ENCODE results near the gene DPF3.

DPF3 gene

DNA sequence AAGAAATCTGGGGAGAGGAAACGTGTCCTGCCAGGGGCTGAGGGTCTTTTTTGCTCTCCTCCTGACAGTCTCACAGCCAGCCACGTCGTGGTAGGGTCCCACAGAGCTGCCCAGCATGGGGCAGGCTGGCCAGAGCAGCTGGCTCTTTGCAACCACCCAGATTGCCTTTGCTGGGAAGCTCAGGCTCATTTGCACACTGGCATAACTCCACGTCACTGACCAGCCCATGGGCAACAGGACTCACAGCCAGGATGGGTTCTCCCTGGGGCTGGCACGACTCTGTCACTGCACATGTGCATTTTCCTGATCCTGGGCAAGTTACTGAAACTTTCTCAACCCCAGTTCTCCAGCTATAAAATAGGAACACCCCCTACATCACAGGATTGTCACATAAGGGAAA, 242.2 kb downstream of the DPF3 start:
- Mint-ChIP-seq H3K27me3 (ENCODE audit: low read depth) (peaks cover 17% of the 10 kb centered on the region), H3K4me1 (ENCODE audit: low read depth) (no peaks in the 10 kb centered on the region), H3K4me3 (no peak overlapping the region), H3K27ac (no peak overlapping the region), H3K36me3 (ENCODE audit: low read depth) (no peaks in the 10 kb centered on the region), H3K9me3 (no peaks in the 10 kb centered on the region)

DNA sequence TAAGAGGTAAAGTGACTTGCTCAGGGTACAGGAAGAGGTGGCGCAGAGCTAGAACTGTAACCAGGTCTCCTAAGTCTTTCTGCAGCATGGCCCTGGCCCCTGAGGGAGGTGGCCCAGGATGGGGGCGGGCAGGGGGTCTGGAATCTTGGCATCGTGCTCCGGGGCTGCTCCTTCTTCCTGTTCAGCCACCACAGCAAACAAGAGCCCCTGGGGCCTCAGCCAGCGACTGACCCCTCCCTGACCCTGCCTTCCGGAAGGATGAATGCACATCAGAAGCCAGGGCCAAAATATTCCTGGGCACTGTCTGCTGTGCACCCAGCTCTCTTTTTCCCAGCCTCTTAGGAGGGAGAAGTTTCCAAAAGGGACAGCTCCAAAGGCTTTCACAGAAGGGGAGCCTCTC, 242.8 kb downstream of the DPF3 start:
- Mint-ChIP-seq H3K36me3 (ENCODE audit: low read depth) (no peaks in the 10 kb centered on the region), H3K9me3 (no peaks in the 10 kb centered on the region), H3K27ac (no peak overlapping the region), H3K27me3 (ENCODE audit: low read depth) (peaks cover 22% of the 10 kb centered on the region), H3K4me1 (ENCODE audit: low read depth) (no peaks in the 10 kb centered on the region), H3K4me3 (no peak overlapping the region)

DNA sequence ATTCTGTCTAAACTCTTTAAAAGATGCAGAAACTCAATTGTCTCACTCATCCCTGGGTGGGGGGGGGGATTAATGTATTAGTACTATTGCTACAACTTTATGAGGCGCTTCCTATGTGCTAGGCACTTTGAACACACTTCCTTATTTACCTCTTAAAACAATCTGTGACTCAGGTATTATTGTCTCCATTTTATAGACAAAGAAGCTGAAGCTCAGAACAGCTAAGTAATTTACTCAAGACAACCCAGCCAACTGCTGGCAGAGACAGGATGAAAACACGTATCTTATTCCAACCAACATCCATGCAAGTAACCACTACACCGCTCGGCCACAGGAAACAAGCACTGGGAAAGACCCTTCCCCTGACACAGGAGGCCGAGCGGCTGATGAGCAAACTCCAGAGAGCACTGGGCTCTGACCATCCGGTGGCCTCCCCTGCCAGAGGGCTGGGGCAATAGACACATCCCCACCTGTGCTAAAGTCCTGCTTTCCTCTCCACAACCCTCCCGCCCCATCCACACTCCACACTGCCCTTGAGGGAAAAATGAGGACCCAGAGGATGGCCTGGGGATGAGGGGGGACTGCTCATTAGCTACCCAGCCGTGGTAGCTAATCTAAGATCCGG, 244.2 kb downstream of the DPF3 start:
- H3K27me3 Mint-ChIP-seq (ENCODE audit: low read depth): peaks cover 22% of the 10 kb centered on the region

DNA sequence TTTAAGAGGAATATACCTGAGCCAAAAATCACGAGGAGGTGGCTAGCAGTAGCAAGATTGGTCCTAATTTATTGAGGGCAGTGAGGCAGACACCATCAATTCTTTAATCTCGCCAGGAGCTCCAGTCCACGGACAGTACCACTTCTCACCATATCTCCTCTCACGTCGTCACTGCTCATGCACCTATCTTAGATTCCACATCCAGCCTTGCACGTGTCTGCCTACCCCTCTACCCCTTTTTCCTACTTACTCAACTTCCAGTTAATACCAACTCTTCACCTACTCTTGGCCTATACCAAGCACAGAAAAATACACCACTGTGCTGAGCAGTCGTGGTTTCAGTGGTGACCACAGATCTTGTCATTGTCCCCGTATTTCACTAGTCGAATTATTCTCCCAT, 246.1 kb downstream of the DPF3 start:
- Mint-ChIP-seq H3K27me3 (ENCODE audit: low read depth) (peaks cover 28% of the 10 kb centered on the region), H3K4me1 (ENCODE audit: low read depth) (no peaks in the 10 kb centered on the region), H3K9me3 (peaks cover 6% of the 10 kb centered on the region), H3K36me3 (ENCODE audit: low read depth) (no peaks in the 10 kb centered on the region), H3K4me3 (no peak overlapping the region), H3K27ac (no peak overlapping the region)

More for the DNA sequence above, 244.2 kb downstream of the DPF3 start:
- H3K4me1 Mint-ChIP-seq (ENCODE audit: low read depth): no peaks in the 10 kb centered on the region
- H3K27ac Mint-ChIP-seq: no peak overlapping the region
- H3K36me3 Mint-ChIP-seq (ENCODE audit: low read depth): no peaks in the 10 kb centered on the region
- no peak overlapping the region for H3K4me3 Mint-ChIP-seq
- peaks cover 1% of the 10 kb centered on the region for H3K9me3 Mint-ChIP-seq

DNA sequence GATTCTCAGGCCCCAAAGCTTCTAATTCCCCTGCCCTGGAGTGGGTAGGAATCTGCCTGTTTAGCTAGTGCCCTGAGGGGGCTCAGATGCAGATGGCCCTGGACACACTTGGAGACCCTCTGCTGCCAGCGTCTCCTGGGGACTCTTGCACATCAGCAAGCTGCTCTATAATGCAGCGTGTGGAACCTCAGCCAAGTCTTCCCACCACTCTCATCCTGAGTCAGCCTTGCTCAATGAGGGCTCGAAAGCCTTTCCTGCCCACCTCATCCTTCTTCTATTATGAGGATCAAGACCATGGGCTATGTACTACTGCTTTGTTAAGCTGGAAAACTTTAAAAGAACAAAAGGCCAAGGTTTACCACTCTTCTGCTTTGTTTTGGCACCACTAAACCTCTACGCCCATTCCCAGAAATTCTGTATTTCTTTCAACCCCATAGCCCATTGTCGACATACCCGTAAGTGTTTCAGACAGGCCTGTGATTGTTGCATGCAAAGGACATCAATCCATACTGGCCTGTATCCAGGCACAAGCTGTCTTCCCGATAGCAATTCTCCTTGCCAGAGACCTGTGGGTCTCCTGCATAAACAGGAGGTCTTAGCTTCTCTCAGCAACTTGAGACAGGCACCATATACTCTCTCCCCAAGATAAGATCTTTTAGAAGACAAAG, 246.9 kb downstream of the DPF3 start:
- H3K27me3 Mint-ChIP-seq (ENCODE audit: low read depth): peaks cover 28% of the 10 kb centered on the region
- H3K9me3 Mint-ChIP-seq: peaks cover 10% of the 10 kb centered on the region
- no peak overlapping the region for H3K27ac Mint-ChIP-seq
- H3K36me3 Mint-ChIP-seq (ENCODE audit: low read depth): peaks cover under 1% of the 10 kb centered on the region
- no peaks in the 10 kb centered on the region for H3K4me1 Mint-ChIP-seq (ENCODE audit: low read depth)
- H3K4me3 Mint-ChIP-seq: no peak overlapping the region

DNA sequence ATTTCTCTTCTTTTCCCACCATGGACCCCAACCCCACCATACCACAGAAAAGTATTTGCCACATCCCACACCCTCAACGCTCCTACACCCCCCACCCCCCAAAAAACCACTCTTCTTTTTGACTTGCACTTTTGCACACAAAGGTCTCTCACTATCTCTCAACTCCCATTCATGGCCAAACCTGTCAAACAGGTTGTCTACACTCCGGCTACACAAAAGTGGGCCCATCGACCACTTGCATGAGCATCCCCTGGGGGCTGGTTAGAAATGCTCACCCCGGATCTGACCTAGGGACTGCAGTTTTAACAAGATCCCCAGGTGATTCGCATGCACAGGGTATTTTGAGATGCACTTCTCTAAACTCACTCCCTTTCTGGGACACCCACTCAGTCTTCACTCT, 248.2 kb downstream of the DPF3 start:
- H3K4me3 Mint-ChIP-seq: no peak overlapping the region
- H3K27ac Mint-ChIP-seq: no peak overlapping the region

DNA sequence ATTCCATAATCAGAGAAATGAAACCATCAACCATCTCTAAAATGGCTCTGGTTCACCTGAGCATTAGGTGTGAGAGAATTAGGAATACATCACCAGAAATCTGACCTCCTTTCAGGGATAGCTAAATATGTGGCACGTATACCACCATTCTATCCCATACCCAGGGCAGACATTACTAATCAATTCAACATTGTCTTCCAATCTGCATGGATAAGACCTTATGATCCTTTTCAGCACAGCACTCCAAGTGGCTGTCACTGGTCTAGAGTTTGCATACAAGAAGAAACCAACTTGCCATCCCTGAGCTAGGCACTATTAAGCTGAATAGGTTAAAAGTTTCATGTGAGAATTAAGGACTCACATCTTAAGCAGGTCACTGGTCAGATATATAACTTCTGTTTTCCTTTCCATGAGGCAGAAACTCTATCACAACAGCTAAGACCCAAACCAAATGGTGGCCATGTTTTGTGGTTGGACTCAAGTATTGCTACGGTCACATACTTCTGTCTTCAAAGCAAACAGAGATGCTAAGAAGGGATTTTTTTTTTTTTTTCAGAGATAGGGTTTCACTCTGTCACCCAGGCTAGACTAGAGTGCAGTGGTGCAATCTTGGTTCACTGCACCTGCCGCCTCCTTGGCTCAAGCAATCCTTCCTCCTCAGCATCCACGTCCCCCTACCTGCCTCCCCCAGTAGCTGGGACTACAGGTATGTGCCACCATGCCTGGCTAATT, 249.0 kb downstream of the DPF3 start:
- peaks cover 32% of the 10 kb centered on the region for H3K27me3 Mint-ChIP-seq (ENCODE audit: low read depth)
- peaks cover 10% of the 10 kb centered on the region for H3K36me3 Mint-ChIP-seq (ENCODE audit: low read depth)
- peaks cover 21% of the 10 kb centered on the region for H3K9me3 Mint-ChIP-seq
- H3K27ac Mint-ChIP-seq: no peak overlapping the region
- H3K4me1 Mint-ChIP-seq (ENCODE audit: low read depth): no peaks in the 10 kb centered on the region
- H3K4me3 Mint-ChIP-seq: no peak overlapping the region

More for the DNA sequence above, 248.2 kb downstream of the DPF3 start:
- Mint-ChIP-seq H3K9me3 (peaks cover 13% of the 10 kb centered on the region), H3K36me3 (ENCODE audit: low read depth) (peaks cover 4% of the 10 kb centered on the region), H3K4me1 (ENCODE audit: low read depth) (no peaks in the 10 kb centered on the region), H3K27me3 (ENCODE audit: low read depth) (peaks cover 28% of the 10 kb centered on the region)

DNA sequence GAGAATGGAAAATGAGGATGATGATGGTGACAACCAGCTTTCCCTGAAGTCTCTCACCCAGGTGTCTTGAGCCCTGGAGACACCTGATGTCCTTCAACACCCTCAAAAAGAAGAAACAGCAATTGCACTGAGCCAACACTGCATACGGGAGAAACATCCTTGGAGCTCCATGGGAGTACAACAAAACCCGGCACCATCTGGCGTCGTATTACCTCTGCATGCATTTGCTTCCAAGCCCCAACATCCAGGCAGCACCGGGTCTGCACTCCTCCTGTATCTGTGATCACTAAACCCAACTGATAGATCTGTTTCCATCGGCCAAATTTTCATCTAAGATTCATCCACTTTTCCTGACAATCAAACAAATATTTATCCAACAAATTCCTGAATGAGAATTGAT, 249.9 kb downstream of the DPF3 start:
- no peaks in the 10 kb centered on the region for H3K4me1 Mint-ChIP-seq (ENCODE audit: low read depth)
- H3K27me3 Mint-ChIP-seq (ENCODE audit: low read depth): peaks cover 32% of the 10 kb centered on the region
- H3K36me3 Mint-ChIP-seq (ENCODE audit: low read depth): peaks cover 16% of the 10 kb centered on the region
- H3K4me3 Mint-ChIP-seq: no peak overlapping the region
- peaks cover 21% of the 10 kb centered on the region for H3K9me3 Mint-ChIP-seq
- no peak overlapping the region for H3K27ac Mint-ChIP-seq

DNA sequence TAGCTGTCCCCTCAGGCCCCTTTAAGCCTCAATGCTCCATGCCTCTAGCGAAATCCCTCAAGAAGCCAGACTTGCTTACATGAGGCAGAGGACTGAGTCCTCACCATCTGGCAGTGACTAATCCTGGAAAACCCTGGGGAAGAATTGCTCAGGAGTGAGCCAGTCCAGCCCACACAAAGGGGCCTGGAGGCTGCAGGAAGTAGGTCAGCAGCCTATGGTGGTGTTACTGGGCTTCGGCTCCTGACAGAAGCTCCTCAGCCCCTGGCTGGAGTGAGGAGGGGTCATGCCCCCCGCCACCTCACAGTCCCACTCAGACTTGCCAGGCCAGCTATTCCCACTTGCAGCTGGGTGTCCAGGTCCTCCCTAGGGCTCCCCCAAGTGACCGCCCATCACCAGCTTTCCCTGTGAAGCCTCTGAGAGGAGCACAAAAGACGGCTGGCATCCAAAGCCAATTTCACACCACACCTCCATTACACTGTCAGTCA, 250.5 kb downstream of the DPF3 start:
- H3K27ac Mint-ChIP-seq: no peak overlapping the region

DNA sequence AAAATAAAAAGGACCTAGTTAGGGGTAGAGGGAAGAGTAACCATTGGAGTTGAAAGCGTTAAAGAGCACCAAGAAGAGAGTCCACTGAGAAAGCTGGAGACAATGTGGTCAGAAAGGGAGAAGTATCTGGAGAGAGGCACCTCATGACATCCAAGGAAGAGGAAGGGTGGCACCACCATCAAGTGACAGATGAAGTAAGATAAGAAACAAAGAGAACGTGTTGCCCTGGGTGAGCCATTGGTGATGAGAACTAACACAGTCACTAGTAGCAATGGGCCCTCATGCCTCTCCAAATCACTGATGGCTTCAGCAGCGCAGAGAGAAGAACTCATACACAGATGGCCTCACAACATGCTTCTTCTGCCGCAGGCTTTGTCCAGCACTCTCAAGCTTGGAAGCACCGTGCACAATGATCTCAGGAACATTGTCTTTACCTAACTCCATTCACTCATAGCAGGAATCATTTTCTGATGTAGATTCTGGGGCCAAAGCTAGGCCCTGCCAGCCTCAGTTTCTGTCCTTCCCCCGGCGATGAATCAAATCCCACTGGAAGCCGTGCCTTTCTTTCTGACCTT, 252.9 kb downstream of the DPF3 start:
- Mint-ChIP-seq H3K4me1 (ENCODE audit: low read depth) (no peaks in the 10 kb centered on the region), H3K27ac (no peak overlapping the region), H3K9me3 (peaks cover 21% of the 10 kb centered on the region), H3K27me3 (ENCODE audit: low read depth) (peaks cover 34% of the 10 kb centered on the region), H3K4me3 (no peak overlapping the region), H3K36me3 (ENCODE audit: low read depth) (peaks cover 18% of the 10 kb centered on the region)

More for the DNA sequence above, 250.5 kb downstream of the DPF3 start:
- Mint-ChIP-seq H3K9me3 (peaks cover 21% of the 10 kb centered on the region), H3K27me3 (ENCODE audit: low read depth) (peaks cover 32% of the 10 kb centered on the region), H3K4me3 (no peak overlapping the region), H3K36me3 (ENCODE audit: low read depth) (peaks cover 18% of the 10 kb centered on the region), H3K4me1 (ENCODE audit: low read depth) (no peaks in the 10 kb centered on the region)

DNA sequence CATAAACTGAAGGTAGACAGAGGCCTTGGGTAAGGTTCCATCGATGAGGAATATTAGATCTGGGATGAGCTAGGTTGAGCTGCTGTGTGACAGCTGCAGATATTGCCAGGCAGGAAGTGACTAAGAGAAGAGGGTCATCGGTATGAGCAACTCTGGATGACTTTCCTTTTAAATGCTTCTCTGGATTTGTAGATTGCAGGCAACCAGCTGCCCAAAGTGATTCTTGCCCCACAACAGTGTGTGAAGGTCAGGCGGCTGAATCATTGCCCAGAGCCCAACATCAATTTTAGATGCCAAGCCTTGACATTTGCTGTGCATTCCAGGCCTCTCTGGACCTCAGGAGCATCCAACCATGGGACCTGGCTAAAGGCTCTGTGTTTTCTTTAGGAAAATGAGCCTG, 255.9 kb downstream of the DPF3 start:
- no peak overlapping the region for H3K4me3 Mint-ChIP-seq
- peaks cover 4% of the 10 kb centered on the region for H3K4me1 Mint-ChIP-seq (ENCODE audit: low read depth)
- H3K27me3 Mint-ChIP-seq (ENCODE audit: low read depth): peaks cover 32% of the 10 kb centered on the region
- H3K27ac Mint-ChIP-seq: no peak overlapping the region
- peaks cover 15% of the 10 kb centered on the region for H3K9me3 Mint-ChIP-seq
- H3K36me3 Mint-ChIP-seq (ENCODE audit: low read depth): peaks cover 18% of the 10 kb centered on the region

DNA sequence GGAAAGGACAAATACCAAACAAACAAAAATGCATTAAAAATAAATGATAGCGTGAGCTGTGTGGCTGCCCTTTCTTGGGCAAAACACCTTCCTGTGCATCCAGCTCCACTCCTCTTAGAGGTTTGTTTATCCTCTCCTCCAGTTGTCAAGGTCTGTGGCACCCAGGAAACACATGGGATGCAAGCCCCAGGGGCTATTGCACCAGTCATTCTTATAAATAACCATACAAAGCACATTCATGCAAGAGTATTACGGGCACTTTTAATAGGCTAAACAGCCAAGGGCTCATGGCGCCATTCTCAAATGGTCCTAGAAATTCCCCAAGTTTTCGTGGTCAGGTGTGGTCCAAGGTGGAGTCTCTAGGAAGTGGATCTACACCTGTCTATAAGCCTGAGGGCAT, 257.0 kb downstream of the DPF3 start:
- Mint-ChIP-seq H3K27ac (no peak overlapping the region), H3K36me3 (ENCODE audit: low read depth) (peaks cover 16% of the 10 kb centered on the region), H3K4me3 (no peak overlapping the region), H3K27me3 (ENCODE audit: low read depth) (peaks cover 42% of the 10 kb centered on the region), H3K9me3 (peaks cover 11% of the 10 kb centered on the region), H3K4me1 (ENCODE audit: low read depth) (peaks cover 4% of the 10 kb centered on the region)

DNA sequence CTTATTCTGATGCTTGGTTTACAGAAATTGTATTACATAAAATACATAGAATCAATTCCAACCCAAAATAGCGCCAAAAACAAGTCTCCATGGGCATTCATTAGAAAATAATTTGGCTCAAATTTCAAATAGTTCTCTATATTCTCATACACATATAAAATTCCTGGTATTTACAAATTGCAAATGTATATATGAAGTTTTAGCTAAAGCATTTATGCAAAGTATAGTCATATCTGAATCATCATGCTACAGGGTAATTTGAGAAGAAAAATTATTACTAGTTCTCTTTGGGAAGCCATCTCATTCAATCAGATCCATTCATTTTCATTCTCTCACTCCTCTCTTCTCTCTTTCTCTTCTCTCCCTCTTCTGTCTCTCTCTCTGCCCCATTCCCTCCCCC, 257.8 kb downstream of the DPF3 start:
- Mint-ChIP-seq H3K4me1 (ENCODE audit: low read depth) (peaks cover 4% of the 10 kb centered on the region), H3K9me3 (peaks cover 11% of the 10 kb centered on the region), H3K36me3 (ENCODE audit: low read depth) (peaks cover 16% of the 10 kb centered on the region), H3K4me3 (no peak overlapping the region), H3K27me3 (ENCODE audit: low read depth) (peaks cover 46% of the 10 kb centered on the region), H3K27ac (no peak overlapping the region)

DNA sequence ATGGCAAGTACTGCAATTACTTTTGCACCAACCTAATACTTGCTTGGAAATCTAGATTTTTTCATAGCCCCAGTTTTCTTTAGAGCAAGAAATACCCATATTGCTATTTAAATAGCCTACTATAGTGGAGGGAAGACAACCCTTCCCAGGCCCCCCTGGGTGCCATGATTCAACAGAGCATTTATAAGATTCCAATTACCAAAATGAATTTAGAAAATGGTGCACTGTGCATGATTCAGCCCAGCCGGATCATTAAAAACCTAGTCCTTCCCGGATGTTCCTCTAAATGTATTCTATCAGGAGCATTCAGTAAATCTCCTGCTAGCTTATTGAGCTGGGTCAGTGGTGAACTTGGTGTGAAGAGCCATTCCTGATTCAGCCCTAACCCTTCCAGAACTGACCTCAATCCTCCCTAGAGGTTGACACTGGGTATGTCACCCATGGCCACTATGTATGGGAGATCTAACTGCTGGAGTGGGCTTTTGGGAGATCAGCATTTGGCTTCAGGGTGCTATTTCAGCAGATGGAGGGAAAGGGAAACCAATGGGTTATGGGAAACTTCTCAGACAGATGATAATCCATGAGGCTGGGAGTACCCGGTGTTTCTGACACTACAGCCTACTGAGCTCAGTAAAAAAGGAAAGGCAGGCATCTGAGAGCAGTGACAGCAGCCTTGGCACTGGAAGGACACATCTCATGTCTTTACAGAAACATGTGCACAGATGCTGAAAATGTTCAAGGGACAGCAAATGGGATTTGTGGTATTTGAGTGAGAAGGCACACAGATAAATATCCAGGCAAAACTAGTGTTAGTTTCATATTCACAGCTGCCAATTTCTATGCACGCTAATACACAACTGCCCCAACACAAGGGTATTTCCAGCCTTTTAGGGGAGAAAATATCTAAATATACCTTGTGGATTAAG, 258.9 kb downstream of the DPF3 start:
- H3K27ac Mint-ChIP-seq: no peak overlapping the region
- peaks cover 41% of the 10 kb centered on the region for H3K27me3 Mint-ChIP-seq (ENCODE audit: low read depth)
- H3K4me1 Mint-ChIP-seq (ENCODE audit: low read depth): peaks cover 4% of the 10 kb centered on the region
- peaks cover under 1% of the 10 kb centered on the region for H3K9me3 Mint-ChIP-seq
- H3K36me3 Mint-ChIP-seq (ENCODE audit: low read depth): peaks cover 7% of the 10 kb centered on the region
- H3K4me3 Mint-ChIP-seq: no peak overlapping the region

Data from T-helper 1 cell treated with Interleukin-12 subunit alpha and Interleukin-12 subunit beta and Interleukin-4 antibody, amounts not matched to agents 30 μg/mL and 1 μg/mL, for 36 hours (primary cell).